Breast epithelium (tissue), 4 donors: Measurements from ENCODE around the gene NFIB. TPM values are rescaled to one million over a fixed set of nuclear protein-coding genes. Genes with fewer than 3 reads are reported as not detected.

Source experiments
- DNase-seq, 2 donors: peaks; one replicate each; pipeline ENCODE4 v3.0.0-alpha.2; 2019; ENCODE audit warnings: low spot score in 2 of 2
- H3K27ac ChIP-seq, 2 donors: fragments of 200-600 bp; sonication (generic) in 1 of 2; one replicate each; pipeline ENCODE4 v1.5.1; 2016 to 2019; ENCODE audit warnings: mild to moderate bottlenecking in 1 of 2
- H3K27me3 ChIP-seq, 2 donors: fragments of 200-600 bp; sonication (generic) in 1 of 2; one replicate each; pipeline versions ENCODE4 v1.5.1 to v1.6.0; 2017 to 2019; ENCODE audit warnings: control low read depth in 1 of 2, mild to moderate bottlenecking in 1 of 2
- H3K36me3 ChIP-seq: fragments of 200-600 bp; one replicate; pipeline ENCODE4 v1.5.1; 2019
- H3K4me1 ChIP-seq, 2 donors: fragments of 200-600 bp; sonication (generic); one replicate each; pipeline ENCODE4 v1.5.1; 2016 to 2019; ENCODE audit warnings: control low read depth in 1 of 2
- H3K4me3 ChIP-seq, 3 donors: fragments of 200-600 bp; sonication (generic); 1 replicate in 2 of 3; 2 replicates in 1 of 3; pipeline ENCODE4 v1.5.1; 2016 to 2019; ENCODE audit warnings: mild to moderate bottlenecking in 3 of 3, moderate library complexity in 2 of 3
- H3K9me3 ChIP-seq, 2 donors: fragments of 200-600 bp; sonication (generic) in 1 of 2; one replicate each; pipeline ENCODE4 v1.5.1; 2016 to 2019; ENCODE audit warnings: control low read depth in 1 of 2
- CTCF ChIP-seq, 3 donors: fragments of 450-650 bp; IDR thresholded peaks; one replicate each; pipeline ENCODE4 v1.5.1; 2016 to 2017; ENCODE audit warnings: antibody characterized with exemption in 3 of 3, mild to moderate bottlenecking in 3 of 3, moderate library complexity in 3 of 3
- POLR2A ChIP-seq: fragments of 450-650 bp; IDR thresholded peaks from one replicate; pipeline ENCODE4 v1.6.1; 2016; ENCODE audit warnings: antibody characterized with exemption, mild to moderate bottlenecking, moderate library complexity
- POLR2AphosphoS5 ChIP-seq, 3 donors: sonication (generic); formaldehyde crosslinking; IDR thresholded peaks; one replicate each; pipeline ENCODE4 v1.6.1; 2017; ENCODE audit warnings: antibody characterized with exemption in 3 of 3
- intact Hi-C: fragments of 100-400 bp; cut with DNase I; formaldehyde crosslinking; loops from one replicate; pipeline ENCODE4 v1.15.1; 2023; ENCODE audit warnings: low total_unique reads
- total RNA-seq, 3 donors: library from RNA; depleted of rRNA; stranded (reverse); fragments of >200 nt; gene quantifications; one replicate each; pipeline ENCODE4 v1.1.0, GENCODE V29; 2016

NFIB gene
- total RNA-seq, 3 donors from 2014 or later = 95.2 to 237 (median 105) TPM

- H3K27ac ChIP-seq = peak overlapping the region; percentile 85
Observed at GRCh38 chr9:14180093-14180959, 133.6 kb downstream of the NFIB start.

GRCh38 chr9:14179449-14179848, 134.5 kb downstream of the NFIB start:
- Histone ChIP-seq H3K4me1 (no peaks in the 10 kb centered on the region), H3K9me3 (no peaks in the 10 kb centered on the region), H3K4me3 (peak overlapping the region in 1 of 3 donors; percentile 36), H3K27me3 (no peaks in the 10 kb centered on the region), H3K36me3 (no peaks in the 10 kb centered on the region), H3K27ac (peak overlapping the region; percentile 66 to 85)
- peak in 1 of 2 donors; percentile 84 for DNase-seq
- intact Hi-C loops = no loop called here
- peak in 1 of 3 donors; percentile 65 for TF ChIP-seq POLR2AphosphoS5 (IDR thresholded peaks at IDR 0.05)
- TF ChIP-seq CTCF (IDR thresholded peaks at IDR 0.05) = no peak

More at GRCh38 chr9:14180093-14180959, 133.6 kb downstream of the NFIB start:
- Histone ChIP-seq H3K4me1 (no peaks in the 10 kb centered on the region), H3K27me3 (no peaks in the 10 kb centered on the region), H3K9me3 (no peaks in the 10 kb centered on the region), H3K36me3 (no peaks in the 10 kb centered on the region), H3K4me3 (peak overlapping the region in 2 of 3 donors; percentile 36 to 52)
- no peak for TF ChIP-seq POLR2A
- peak in 1 of 3 donors; percentile 44 for TF ChIP-seq POLR2AphosphoS5 (IDR thresholded peaks at IDR 0.05)
- intact Hi-C loops = no loop called here
- peak in 1 of 2 donors; percentile 63 for DNase-seq

- Histone ChIP-seq H3K4me1 (no peaks in the 10 kb centered on the region), H3K27ac (peak overlapping the region; percentile 8 to 85), H3K4me3 (no peak overlapping the region), H3K9me3 (no peaks in the 10 kb centered on the region), H3K27me3 (no peaks in the 10 kb centered on the region), H3K36me3 (no peaks in the 10 kb centered on the region)
- TF ChIP-seq POLR2AphosphoS5 (IDR thresholded peaks at IDR 0.05) = no peak
- TF ChIP-seq CTCF (IDR thresholded peaks at IDR 0.05) = no peak
- TF ChIP-seq POLR2A = no peak
- intact Hi-C loops = no loop called here
- DNase-seq = no peak
Observed at GRCh38 chr9:14175778-14176177, 138.2 kb downstream of the NFIB start.

- Histone ChIP-seq H3K27ac (peak overlapping the region in 1 of 2 donors; percentile 68), H3K36me3 (no peaks in the 10 kb centered on the region), H3K9me3 (no peaks in the 10 kb centered on the region), H3K4me1 (peaks cover 0 to 4% of the 10 kb centered on the region in 2 donors), H3K27me3 (no peaks in the 10 kb centered on the region), H3K4me3 (no peak overlapping the region)
- intact Hi-C loops = no loop called here
- DNase-seq = no peak
- no peak for TF ChIP-seq POLR2AphosphoS5 (IDR thresholded peaks at IDR 0.05)
- TF ChIP-seq CTCF (IDR thresholded peaks at IDR 0.05) = no peak
- no peak for TF ChIP-seq POLR2A
Observed at GRCh38 chr9:14173713-14174112, 140.2 kb downstream of the NFIB start.

GRCh38 chr9:14170973-14171596, 142.9 kb downstream of the NFIB start:
- TF ChIP-seq POLR2A = no peak
- TF ChIP-seq CTCF (IDR thresholded peaks at IDR 0.05) = no peak
- no peak for TF ChIP-seq POLR2AphosphoS5 (IDR thresholded peaks at IDR 0.05)
- peaks cover 0 to 6% of the 10 kb centered on the region in 2 donors for H3K4me1 ChIP-seq

More at GRCh38 chr9:14170973-14171596, 142.9 kb downstream of the NFIB start:
- no peak for DNase-seq
- H3K27me3 ChIP-seq = no peaks in the 10 kb centered on the region
- no peak overlapping the region for H3K4me3 ChIP-seq
- H3K27ac ChIP-seq = peak overlapping the region in 1 of 2 donors; percentile 12
- no peaks in the 10 kb centered on the region for H3K9me3 ChIP-seq
- intact Hi-C loops = no loop called here
- H3K36me3 ChIP-seq = no peaks in the 10 kb centered on the region
